ENCODE data around the gene NEB.
"Not testable (repeated sequence)": the region's sequence is repeated elsewhere in the genome, so short reads cannot be mapped to it uniquely, and the experiment has no call there.

The NEB gene

DNA sequence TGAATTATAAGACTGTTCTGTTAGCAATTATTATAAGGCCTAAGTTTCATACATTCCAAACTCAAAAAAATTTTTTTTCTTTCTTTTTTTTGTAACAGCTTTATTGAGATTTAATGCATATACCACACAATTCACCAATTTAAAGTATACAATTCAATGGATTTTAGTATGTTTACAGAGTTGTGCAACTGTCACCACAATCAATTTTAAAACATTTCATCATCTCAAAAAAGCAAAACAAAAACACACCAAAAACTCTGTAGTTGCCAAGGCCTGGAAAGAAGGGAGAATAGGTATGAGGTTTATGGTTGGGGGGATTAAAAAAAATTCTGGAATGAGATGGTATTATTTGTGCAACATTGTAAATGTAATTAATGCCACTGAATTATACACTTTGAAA, 36.1 kb downstream of the NEB start:
- not testable (repeated sequence) for DNase-seq

DNA sequence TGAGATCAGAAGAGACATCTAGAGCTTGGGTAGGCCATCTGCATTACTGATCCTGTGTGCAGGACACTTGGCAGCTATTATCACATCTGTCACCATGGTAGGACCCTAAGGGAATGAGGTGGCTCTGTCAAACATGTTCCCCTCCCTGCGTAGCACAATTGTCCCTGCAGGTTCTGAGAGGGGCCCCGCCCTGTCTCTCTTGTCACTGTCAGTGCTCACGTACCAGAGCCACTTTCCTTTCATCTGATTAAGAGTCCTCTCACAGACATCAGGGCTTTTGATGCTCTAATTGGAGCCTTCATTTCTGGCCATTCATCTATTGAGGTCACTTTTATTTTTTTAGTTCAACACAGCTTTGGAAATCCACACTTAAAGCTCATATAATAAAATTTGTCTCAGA, 38.5 kb downstream of the NEB start:
- DNase-seq = no peak

DNA sequence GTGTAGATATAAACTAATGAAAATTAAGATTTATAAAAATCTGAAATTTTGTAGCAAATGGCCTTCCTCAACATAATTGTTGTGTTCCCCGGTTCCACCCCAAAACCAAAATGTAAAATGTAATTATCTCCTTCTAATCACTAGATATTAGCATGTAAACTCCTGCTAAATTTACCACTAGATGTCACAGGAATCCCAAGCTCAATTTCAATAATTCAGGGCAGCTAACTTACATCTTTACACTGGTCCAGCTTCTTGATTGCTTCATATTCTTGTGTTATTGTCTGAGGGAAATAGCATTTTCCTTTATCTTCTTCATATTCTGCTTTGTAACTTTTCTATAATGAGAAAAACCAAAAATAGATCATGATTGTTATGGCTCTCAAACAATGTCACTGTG, 42.6 kb downstream of the NEB start:
- no peak for DNase-seq

DNA sequence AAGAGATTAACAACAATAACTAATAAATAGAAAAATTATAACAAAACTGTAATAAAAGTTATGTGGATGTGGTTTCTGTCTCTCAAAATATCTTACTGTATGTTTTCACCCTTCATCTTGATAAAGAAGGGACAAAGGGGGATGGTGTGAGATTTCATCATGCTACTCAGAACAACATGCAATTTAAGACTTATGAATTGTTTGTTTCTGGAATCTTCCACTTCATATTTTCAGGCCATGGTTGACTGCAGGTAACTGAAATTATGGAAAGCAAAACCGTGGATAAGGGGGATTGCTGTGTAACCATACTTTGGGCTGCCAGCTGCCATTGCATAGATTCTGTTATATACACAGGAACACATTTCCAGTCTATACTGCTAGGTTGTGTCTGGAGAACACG, 45.6 kb downstream of the NEB start:
- DNase-seq = no peak

DNA sequence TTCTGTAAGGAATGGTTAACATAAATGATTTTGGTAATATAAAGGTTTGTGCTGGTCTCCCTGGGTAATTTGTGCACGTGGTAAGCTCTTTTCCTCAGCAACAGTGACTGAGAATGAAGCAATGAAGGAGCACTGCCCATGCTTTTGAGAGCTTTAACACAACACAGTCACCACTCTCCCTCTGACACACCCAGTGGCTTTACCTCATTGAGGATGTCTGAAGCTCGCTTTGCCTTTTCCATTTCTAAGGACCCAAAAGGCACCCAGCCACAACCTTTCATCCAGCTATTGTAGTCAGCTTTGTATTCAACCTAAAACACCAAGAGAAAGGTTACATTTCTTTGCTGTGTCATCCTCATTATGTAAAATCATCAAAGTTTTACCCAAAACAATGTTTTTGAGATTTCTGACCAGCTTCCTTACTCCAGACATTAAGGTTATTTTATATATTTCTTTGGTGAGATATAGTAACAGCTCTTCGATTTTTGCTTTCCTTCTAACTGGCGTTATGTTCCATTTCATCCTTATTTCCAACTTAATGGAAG, 51.7 kb downstream of the NEB start:
- no peak for DNase-seq

DNA sequence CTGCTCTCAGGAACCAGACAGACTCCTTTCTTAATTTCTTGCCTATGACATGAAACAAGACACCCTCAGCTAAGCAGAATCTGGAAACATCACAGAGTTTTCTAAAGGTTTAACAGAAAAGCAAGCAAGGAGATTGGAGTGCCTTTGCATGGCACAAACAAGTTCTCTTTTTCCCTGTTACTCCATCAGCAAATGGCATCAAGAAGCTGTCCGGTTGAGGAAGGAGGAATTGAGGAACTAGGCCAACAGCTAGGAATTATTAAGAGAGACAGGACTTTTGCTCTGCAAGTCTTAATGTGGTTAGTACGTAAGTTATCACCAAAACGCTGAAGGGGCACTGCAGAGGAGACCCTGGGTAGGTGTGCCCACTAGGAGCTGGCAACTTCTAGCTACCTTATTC, 53.2 kb downstream of the NEB start:
- DNase-seq = no peak

DNA sequence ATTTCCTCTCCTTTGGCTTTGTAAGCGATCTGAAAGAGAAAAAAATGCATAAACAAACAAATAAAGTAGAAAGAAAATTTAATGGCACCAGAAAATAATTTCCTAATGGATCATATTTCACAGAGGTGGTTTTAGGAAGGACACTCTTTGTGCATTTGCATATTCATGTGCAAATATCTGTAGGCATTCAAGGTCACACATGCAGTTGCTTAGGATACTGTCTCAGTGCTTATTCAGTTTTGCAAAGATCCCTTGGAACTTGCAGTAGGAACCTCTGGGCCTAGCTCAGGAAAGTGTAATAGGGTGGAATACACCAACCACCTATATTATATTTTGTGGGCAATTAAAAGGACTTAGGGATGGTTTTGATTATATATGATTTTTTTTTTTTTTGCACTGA, 54.3 kb downstream of the NEB start:
- no peak for DNase-seq

DNA sequence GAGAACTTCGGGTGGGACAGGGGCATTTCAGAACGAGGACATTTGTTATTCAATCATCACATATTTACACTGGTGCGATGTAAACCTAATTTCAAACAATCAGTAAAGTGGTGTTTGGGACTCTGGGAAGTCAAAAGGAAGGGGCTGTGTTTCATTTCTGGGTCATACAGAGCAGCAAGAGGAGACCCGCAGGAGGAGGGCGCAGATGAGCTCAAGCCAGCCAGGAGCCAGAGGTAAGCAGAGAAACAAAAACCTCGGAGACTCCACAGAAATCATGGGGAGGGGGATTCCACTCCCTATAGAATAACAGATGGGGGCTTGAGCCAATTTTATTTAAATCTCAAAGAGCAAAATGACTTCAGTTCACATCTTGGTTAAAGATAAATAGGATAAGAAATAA, 55.4 kb downstream of the NEB start:
- no peak for DNase-seq

DNA sequence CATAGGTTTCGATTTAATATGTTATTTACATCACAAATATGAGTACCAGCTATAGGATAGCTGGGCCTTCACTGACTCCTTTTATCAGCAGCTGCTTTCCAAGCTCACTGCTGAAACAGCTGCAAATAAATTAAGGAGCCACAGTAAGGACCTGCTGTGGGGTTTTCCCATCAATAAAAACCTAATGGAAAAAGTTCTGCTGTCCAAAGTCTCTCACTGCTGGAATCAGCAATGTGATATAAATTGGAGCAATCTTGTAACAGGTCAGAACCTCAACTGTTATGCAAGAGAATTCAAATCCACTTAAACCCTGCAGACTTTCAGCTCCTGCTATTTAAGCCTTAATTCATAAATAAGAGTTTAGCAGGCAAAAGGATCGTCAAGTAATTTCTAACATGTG, 61.3 kb downstream of the NEB start:
- no peak for DNase-seq

DNA sequence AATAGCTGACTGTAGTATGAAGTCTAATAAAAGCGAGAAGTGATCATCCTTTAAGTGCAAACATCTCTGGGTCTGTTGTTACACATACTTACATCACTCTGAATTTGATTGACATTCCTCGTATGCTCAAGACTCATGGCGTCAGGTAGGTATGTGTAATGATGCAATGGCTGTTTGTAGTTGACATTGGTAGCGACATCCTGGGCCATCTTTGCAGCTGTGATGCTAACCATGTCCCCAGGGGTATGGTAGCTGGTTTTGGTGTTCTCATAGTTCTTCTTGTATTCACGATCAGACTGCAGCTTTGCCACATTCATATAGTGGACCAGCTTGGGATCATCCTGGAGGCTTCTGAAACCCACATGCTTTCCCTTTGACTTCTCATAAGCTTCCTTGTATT, 62.0 kb downstream of the NEB start:
- no peak for DNase-seq

DNA sequence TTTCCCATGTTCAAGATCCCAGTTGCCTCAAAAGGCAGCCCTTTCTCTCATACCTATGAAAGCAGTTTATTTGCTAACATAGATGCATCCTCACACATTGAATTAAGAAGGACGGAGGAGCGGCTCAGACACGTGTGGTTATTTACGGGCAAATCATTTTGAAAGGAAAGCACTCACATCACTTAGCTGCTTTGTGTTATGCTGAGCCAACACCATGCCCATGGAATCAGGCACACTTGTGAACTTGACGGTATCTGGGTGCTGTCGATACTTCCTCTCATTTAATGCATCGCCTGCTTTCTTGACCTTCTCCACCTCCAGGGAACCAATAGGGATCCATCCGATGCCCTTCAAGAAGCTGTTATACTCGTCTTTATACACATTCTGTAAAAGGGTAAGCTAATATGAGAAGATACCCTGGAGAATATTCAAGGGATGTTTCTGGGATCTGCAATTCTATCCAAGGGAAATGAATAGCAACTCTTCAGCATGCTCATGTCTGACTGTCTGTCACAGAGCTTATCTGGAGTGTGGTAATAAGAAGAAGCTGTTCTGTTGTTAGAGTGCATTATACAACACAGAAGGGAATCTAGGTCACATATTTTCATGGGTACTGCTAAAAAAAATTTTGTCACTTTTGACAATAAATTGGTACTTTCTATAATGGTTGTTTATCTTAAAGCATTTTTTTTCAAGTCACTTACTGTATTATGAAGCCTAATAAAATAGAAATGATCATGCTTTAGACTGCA, 63.3 kb downstream of the NEB start:
- no peak for DNase-seq

DNA sequence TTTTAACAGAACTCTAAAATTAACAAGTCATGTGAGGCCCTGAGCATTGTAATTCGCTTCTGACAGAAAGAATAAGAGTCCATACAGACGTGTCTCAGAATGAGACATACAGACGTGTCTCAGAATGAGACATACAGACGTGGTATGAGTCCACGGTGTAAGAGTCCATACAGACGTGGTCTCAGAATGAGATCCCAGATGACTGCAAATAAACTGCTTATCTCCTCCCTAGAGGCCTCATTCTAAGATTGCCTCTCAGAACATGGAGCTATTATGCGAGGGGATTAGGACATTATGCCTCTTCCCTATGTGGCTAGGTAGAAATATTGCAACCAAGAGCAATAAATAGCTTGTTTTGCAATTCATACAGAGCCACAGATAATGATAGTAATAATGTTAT, 63.9 kb downstream of the NEB start:
- no peak for DNase-seq

DNA sequence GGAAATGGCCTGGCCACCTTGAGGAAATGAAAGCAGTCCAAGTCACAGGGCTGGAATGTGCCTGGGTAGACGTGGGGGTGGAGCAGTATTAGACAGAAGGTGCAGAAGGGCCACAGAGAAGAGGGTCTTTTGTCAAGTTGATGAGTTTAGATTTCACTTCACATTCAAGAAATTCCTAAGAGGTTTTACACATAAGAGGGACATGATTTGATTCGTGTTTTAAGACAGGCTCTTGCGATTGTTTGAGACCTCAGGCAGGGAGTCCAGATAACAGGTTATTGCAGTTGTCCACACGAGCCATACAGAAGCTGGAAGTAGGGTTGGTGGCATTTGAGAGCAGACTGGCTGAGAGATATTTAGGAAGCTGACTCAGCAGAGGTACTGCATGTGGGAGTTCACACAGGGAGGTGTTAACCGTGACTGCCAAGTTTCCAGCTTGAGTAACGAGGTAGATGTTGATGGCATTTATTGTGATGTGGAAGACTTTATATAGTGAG, 64.6 kb downstream of the NEB start:
- DNase-seq = no peak

DNA sequence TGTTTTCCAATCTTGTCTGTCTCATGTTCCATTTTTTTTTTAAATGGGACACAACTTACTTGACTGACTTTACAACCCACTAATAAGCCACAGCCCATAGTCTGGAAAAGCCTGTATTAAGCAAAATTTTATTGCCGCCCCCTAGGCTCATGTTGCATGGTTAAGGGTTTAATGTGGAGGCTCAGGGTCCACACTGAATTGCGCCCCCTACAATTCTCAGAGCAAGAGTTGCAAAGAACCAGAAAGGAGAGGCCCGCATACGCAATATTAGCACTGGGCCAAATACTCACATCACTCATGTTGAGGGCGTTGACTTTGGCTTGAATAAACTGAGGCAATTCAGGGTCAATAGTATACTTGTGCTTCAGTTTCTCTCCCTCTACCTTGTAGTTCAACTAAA, 65.5 kb downstream of the NEB start:
- no peak for DNase-seq

DNA sequence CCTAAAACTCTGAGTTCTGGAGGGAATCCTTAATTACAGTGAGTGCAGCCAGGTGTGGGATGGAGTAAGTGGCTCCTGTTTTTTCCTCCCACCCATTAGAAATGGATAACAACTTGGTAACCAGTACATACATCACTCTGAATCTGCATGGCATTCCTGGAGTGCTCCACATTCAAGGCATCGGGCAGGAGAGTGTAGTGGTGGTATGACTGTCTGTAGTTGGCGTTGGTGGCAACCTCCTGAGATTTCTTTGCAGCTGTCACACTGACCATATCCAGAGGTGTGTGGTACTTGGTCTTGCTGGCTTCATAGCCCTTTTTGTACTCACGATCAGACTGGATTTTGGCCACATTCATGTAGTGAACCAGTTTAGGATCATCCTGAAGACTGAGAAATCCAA, 68.3 kb downstream of the NEB start:
- DNase-seq = no peak

DNA sequence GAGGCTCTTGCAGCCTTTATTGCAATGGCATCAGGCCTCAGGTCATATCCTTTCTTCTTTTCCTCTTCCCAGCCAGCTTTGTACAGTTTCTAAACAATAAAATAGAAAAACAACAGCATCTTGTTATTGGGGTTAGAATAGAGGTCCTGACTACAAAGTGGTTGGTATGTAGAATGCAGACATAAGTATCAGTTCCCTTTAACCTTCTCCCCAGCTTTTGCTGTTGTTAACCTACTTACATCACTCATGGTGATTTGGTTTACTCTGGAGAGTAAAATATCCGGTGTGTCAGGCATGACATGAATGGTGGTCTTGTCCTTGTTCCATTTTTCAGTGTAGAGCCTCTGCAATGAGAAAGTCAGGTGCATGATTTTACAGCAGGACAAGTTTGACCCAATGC, 69.8 kb downstream of the NEB start:
- no peak for DNase-seq

DNA sequence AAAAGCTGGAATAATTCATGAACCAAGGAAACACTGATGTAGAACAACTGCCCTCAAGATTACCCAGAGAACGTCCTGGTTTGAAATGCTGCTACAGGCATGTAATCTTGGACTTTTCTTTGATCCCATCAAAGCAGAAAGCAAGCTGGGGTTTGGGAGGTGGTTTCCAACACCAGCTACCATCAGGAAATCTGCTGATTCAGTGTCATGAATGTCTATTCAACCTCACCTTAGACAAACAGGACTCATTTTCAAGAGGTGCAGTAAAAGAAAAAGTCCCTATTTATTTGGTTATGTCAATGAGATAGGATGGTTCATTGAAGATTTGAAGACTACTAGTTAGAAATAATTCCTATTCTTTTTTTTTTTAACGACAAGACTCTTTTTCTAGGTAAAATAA, 72.7 kb downstream of the NEB start:
- DNase-seq = no peak

DNA sequence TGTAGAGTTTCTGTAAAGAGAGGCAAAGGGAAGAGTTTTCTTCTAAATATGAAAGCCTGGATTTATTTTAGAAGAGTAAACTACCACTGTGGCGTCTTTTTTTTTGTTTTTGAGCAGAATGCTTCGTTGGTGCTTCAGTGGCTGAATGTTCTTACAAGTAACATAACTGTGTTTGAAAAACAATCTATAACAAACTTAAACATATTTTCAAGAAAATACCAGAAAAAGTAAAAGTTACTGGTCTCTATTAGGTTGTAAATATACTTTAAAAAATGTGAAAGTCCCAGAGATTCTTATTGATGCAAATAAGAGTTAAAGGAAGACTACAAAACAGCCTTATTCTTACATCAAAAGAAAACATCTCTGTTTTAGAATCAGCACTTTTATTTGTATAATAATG, 76.2 kb downstream of the NEB start:
- no peak for DNase-seq

DNA sequence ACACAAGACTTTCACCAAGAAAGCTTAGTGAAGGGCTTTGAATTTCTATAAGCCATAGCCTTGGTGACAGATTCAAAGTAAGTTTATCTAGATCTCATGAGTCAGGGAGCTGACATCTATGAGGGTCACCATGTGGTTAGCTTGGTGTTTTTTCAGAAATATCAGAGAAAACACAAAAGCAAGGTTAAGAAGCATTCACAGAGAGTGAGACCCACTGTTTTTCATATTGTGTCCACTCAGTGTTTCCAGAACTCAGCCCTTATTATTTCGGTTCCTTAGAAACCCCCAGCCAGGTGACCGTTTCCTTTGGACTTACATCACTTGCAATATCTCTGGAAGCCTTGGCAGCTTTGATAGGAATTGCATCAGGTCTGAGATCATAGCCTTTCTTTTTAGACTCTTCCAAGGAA, 76.6 kb downstream of the NEB start:
- no peak for DNase-seq

DNA sequence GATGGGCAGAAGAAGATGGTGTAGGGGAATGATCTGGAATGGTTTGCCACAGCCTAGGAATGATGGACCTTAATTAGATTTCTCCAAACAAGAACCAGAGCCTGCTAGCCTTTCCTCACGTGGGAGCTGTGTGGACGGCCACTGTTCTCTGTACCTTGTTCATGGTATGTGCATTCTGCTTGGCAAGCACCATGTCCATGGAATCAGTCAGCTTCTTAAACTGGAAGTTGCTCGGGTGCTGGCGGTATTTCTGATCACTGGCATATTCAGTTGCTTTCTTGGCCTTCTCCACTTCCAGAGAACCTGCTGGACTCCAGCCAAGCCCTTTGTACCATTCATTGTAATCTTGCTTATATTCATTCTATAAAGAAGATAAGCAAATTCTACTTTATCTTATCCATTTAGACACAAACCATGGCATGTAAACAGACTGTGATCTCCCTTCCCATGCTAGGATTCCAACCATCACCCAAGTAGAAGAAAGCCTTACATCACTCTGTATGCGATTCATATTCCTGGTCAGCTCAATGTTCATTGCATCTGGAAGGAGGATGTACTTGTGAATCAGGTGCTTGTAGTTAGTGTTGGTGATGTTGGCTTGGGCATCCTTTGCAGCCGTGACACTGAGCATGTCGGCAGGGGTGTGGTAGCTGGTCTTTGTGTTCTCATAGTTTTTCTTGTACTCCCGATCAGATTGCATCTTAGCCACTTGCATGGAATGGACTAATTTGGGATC, 78.4 kb downstream of the NEB start:
- DNase-seq = no peak

DNA sequence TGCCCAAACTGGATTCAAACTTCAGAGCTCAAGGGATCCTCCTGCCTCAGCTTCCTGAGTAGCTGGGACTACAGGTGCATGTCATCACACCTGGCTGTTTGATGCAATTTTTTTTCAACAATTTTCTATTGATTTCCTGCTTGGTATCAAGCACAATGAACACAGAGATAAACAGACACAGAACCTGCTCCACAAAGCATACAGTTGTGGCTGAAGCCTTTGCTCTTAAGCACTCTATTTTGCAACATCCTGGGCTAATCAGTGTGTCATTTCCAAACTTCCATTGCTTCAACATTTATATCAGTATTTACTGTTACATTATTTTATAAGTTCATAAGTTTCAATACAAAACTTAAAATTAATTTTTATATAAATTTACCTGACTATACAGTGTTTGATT, 79.4 kb downstream of the NEB start:
- DNase-seq = no peak

DNA sequence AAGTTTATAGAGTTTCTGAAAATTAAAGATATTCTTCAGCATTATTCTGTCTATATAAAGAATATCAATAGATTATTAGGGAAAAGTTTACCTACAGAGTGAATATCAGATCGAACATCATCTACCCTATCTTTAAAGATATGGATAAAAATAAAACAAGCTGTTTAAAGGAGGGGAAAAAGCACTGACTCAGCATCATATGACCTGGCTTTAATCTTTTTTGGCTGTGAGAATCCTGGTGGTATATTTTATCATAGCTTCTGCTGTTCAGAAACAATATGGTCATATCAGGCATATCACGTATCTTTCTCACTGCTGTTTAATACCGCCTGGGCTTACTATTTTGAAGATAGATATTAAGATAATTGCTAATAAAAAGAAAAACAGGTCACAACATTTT, 80.2 kb downstream of the NEB start:
- DNase-seq = no peak

DNA sequence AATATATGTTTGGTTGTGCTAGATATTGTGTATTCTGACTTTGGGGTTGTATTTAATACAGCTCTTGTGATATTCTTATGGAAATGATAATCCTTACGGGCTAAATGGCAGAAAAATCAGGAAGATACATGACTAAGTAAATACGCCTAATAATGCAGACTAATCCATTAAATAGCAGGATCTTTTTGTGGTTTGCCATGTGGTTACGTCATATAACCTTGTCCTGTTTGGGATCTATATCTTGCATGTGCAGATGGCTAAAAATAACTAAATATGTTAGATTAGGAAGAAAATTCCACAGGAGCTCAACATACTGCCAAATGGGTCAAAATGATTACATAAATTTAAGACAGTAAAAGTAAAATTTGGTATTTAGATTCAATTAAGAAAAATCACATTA, 83.0 kb downstream of the NEB start:
- no peak for DNase-seq

DNA sequence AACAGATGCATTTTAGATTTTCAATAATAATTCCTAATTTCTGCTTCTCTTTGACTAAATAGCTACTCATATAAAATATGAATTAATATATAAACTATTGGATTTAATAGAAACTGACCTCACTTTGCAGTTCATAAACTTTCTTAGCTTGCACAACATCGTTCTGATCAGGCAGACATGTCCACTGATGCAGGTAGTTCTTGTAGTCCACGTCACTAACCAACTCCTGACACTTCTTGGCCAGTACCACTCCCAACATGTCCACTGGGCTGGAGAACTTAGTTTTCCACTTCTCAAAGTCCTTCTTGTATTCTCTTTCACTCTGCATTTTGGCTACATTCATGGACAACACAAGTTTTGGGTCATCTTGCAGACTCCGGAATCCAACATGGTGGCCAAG, 83.8 kb downstream of the NEB start:
- DNase-seq = no peak

DNA sequence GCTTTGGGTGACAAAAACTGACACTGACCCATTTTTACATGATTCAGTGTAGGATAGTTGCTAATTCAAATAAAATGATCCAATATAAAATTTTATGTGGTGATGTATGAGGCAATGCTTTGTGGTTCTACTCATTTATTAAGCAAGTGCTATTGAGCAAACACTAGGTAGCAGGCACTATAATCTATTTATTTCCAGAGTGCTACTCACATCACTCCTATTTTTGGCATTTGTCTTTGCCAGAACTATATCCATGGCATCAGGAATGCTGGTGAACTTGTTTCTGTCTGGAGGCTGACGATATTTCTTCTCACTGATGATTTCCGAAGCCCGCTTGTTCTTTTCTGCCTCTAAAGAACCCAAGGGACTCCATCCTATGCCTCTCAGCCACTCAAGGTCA, 84.3 kb downstream of the NEB start:
- no peak for DNase-seq

Data from GF-D8 (cell line).